GM12872 (cell line): ENCODE measurements around the gene LOXL3.

Experiments
- CTCF ChIP-seq: IDR thresholded peaks from 3 replicates; pipeline ENCODE4 v1.5.1; 2011; ENCODE audit warnings: low read depth, mild to moderate bottlenecking, low read length, moderate library complexity; ENCODE audit not compliant: insufficient read depth

Gene LOXL3

GRCh38 chr2:74588664-74589063 is 34.9 kb upstream of the LOXL3 start:
- no peak for TF ChIP-seq CTCF

GRCh38 chr2:74587664-74588277 is 34.0 kb upstream of the LOXL3 start:
- TF ChIP-seq CTCF = peak; percentile 65

- peak; percentile 31; the same call in 2 of the 3 replicates for TF ChIP-seq CTCF
Measured at GRCh38 chr2:74585406-74586185, 31.9 kb upstream of the LOXL3 start.

- TF ChIP-seq CTCF = no peak
Measured at GRCh38 chr2:74584088-74584645, 30.4 kb upstream of the LOXL3 start.

GRCh38 chr2:74583504-74583903 is 29.8 kb upstream of the LOXL3 start:
- no peak for TF ChIP-seq CTCF

GRCh38 chr2:74582184-74582583 is 28.4 kb upstream of the LOXL3 start:
- TF ChIP-seq CTCF = no peak

- TF ChIP-seq CTCF = no peak
Measured at GRCh38 chr2:74581463-74581862, 27.7 kb upstream of the LOXL3 start.
